HS-5 (cell line): ENCODE data around the gene PKDREJ.
"Not testable (repeated sequence)": the region's sequence is repeated elsewhere in the genome, so short reads cannot be mapped to it uniquely, and the experiment has no call there.

Experiments
- DNase-seq: peaks from one replicate; pipeline ENCODE4 v3.0.0-alpha.2; 2012; ENCODE audit warnings: low read depth

The PKDREJ gene

DNA sequence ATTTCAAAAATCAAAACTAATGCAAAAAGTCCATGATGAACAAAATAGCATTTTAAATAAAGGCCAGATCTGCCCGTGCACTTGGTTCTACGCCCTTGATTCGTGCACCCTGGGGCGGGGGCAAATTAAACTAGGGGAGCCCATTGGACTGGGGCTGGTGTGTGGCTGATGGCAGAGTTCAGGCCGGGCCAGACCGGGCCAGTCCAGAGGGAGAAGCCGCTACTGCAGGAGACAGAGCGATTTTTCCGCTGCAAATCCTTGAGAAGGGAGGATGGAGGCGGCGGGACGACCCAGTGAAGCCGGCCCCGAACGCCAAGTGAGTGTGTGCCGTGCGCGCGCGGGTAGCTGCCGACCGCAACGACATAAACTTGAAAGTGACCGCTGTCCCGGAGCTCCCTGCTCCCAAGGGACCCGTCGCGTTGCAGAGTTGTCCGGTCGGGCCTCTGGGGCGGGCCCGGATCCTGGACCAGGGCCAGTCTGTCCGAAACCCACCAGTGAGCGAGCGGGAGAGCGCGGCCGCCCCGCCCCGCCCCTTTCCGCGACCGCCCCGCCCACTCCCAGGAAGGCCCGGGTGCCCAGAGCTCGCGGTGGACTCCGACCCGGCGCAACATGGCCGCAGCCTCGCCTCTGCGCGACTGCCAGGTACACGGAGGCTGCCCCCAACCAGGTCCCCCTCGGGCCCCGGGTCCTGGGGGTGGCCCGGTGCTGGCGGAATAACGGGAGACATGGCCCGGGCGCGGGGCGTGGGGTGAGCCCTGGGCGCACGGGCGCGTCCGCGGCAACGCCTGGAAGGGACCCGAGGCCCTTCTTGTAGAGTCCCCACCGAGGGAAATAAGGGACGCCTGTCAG, 4.5 kb upstream of the PKDREJ start, which contains the start of gene TTC38:
Gene TTC38, plus strand, starts transcription at position 578 of the 849 bp plus-strand sequence. Its CDS starts 32 bp downstream, at position 610.
- DNase-seq, result peak; percentile 35

DNA sequence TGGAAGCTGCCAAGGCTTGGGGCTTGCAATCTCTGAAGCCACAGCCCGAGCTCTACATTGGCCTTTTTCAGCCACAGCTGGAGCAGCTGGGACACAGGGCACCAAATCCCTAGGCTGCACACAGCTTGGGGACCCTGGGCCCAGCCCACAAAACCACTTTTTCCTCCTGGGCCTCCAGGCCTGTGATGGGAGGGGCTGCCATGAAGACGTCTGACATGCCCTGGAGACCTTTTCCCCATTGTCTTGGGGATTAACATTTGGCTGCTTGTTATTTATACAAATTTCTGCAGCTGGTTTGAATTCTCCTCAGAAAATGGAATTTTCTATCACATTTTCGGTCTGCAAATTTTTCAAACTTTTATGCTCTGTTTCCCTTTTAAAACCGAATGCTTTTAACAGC, 2.5 kb upstream of the PKDREJ start:
- DNase-seq, result not testable (repeated sequence)

DNA sequence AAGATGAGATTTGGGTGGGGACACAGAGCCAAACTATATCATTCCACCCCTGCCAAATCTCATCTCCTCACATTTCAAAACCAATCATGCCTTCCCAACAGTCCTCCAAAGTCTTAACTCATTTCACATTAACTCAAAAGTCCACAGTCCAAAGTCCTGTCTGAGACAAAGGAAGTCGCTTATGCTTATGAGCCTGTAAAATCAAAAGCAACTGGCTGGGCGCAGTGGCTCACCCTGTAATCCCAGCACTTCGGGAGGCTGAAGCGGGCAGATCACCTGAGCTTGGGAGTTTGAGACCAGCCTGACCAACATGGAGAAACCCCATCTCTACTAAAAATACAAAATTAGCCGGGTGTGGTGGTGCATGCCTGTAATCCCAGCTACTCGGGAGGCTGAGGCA, 1.4 kb upstream of the PKDREJ start:
- not testable (repeated sequence) for DNase-seq

DNA sequence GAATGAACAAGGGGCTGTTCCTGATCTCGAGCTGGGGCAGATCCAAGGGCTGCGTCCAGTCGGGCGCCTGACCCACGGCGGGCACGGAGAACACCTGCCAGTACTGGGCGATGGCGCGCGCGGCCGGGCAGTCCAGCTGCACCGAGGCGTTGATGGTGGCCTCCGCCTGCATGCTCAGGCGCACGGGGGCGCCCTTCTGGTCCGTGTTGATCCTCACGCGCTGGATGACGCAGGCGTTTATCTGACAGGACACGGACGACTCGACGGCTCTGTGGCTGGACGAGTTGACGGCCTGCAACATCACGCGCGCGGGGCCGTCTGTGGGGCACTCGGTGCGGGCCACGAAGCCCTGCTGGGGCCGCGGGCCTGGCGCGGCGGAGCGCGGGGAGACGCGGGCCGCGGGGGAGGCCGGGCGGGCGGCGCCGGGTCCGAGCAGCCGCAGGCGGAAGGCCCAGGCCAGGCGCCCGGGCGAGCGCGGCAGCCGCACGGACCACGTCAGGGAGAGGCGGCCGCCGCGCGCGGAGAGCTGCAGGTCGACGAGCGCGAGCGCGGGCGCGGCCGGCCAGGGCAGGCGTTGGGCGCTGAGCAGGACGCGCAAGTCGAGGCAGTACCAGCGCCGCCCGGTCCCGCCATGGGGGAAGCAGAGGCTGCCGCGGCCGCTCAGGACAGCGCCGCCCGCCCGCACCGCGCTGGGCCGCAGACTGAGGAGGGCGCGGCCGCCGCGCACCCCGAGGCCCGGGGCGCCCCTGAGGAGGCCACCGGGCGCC, 511 bp downstream of the PKDREJ start:
- DNase-seq, result no peak

DNA sequence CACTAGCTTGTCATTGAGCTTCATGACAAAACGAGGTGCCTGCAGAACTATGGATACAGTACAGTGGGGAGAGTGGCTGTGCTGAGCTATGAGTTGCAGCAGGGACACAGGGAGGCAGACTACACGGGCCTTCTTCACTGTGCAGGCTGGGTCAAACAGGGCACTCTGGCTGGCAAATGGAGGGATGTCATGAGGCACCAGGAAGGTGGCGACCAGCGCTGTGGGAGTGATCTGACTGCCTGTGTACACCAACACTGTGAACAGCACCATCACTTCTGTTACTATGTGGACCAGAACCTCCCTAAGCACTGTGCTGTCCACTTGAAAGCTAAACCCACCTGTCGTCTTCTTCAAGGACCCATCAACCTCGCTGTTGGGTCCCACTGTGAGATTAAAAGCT, 3.1 kb downstream of the PKDREJ start:
- DNase-seq, result no peak

DNA sequence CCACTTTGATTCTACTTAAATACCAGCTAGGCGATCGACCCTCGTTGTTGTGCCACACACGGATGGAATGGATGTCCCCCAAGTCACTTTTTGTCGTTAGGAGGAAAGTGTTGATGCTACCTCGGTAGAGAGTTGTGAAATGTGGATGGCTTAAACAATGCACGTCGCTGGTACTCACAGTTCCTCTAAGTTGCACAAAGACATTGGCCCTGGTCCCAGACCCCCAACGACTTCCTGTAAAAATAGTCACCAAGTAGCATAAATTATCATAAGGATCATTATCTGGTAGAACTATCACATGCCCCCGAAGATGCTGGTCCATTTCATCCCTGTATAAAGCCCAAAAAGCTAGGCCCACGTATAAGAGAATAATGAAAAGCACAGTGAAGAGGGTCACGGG, 3.8 kb downstream of the PKDREJ start:
- no peak for DNase-seq

DNA sequence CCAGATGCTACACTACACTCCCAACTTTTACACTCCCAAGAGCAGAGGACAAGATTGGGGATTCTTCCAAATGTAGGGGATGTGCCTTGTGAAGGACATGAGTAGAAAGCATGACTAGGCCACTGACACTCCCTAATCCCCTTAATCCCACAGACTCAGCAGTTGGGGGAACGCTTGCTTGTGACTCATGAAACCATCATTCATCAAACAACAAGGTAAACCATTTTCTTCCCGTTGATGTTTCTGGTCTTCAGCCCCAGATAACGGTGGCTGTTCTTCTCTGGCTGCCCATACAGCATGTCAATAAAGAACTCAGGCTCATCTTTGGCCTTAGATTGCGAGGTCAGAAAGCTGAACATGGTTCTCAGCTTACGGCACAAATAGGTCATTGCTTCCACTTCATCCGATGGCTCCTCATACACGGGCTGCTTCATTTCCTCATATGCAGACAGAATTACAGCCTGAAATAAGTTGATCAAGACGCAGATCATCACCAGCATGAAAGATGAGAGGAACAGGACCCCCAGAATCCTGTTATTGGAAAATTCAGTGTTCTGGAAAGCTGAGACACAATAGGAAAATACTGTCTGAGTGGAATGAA, 6.7 kb downstream of the PKDREJ start:
- no peak for DNase-seq

DNA sequence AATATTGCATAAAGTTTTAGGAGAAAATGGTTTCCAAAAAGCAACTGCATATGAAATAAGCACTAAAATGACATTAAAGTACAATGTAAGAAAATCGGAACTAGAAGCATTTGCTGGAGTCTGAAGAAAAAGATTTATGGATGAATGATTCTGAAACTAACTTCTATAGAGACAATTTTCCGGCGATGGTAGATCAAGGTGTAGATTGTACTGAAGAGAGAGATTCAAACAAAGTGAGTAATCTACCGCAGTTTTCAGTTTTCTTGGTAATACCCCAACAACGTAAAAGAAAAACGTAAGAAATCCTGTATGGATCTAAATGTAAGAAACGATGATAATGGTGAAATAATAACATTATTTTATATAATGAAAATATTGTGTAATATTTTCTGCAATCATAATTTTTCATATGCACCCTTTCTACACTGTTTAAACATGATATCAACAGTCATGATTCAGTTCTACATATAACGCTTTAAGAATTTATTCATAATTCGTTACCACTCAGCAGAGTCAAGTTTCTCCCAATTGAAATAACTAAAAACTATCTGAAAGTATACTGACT, 11.2 kb downstream of the PKDREJ start:
- DNase-seq, result no peak

DNA sequence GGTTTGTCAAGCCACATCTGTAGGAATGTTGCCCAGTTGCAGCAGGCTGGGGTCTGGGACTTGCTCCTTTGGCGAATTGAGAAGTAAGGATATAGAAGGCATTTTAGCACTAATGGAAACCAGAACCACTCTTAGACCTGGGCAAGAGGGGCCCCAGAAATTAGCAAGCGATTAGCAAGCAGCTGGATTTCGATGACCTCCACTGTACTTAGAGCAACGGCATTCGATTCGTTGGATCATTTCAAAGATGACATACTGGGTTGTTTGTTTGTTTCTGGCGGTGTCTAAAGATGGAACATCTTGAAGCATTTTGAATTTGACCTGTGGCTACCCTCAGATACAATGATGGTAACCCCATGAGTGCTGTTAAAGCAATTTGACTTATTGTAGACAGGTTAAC, 11.9 kb downstream of the PKDREJ start:
- DNase-seq, result no peak

DNA sequence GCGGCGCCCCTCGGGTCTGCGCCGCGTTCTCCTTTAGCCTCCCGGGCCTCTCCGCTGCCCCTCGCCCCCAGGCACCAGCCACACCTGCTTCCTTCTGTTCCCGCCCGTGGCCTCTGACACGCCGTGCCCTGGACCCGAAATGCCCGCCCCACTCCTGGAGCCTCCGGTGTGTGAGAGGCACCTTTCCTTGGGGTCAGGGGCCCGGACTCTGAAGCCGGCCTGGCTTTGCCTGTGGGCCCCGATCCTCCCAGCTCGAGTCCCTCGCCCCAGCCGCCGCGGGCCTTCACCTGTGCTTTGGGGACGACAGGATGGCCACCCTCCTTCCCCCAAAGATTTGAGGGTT, 12.4 kb downstream of the PKDREJ start:
- no peak for DNase-seq

DNA sequence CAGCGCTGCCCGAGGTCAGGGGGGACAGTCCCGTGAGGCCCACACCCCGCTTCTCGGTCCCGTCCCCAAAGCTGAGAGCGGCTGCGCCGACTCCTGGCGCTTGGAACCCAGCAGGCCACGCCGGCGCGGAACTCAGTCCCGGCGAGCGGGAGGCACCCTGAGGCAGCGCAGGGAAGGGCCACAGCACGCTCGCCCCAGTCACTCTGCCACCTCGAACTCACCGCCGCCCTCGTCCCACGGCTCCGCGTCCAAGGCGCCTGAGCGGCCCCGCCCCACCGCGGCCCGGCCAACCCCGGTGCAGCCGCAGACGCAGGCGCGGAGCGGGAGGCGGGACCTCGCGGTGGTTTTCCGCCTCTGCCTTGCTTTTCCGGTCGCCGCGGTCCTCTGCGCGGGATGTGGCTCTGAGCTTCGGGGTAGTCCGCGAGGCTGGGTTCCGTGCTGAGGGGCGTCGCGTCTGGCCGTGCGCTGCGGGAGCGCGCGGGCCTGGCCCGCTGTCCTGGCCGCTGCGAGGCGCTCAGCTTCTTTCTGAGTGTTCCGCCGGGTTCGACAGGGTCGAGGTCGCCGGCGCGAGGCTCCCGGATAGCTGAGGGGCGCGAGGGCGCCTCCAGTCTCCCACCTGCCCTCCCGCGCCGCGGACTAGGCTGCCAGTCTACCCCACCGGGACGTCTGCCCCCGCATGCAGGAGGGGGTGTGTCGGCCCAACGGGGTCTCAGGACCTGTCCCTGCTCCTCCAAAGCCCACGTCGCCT, 12.9 kb downstream of the PKDREJ start, which contains the start of gene CDPF1:
Gene CDPF1, minus strand, starts transcription at position 259 of the 748 bp plus-strand sequence. CDS start 2,009 bp downstream, outside the sequence.
- DNase-seq, result peak; percentile 42

DNA sequence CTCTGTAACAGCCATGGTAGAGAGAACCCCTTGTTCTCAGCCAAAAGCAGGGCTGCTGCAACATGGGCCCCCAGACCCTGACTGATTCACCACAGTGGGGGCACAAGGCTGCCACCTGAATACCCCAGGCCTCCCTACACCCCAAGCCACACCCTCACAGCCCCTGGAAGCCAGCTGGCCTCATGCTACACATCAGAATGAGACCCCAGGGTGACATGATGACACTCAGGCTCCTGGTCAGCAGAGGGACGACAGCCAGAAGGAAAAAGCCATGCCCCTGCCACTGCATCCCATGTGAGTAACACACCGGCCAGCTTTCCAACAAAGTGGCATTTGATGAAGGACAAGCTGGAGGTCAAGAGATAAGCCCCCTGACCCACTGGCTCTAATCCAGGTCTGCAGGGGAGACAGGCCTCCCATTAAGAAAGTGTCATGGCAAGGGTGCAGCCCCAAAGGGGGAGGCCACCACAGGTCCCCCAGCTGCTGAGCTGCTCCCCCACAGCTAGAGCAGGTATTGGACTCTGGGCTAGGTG, 15.6 kb downstream of the PKDREJ start:
- DNase-seq, result no peak

DNA sequence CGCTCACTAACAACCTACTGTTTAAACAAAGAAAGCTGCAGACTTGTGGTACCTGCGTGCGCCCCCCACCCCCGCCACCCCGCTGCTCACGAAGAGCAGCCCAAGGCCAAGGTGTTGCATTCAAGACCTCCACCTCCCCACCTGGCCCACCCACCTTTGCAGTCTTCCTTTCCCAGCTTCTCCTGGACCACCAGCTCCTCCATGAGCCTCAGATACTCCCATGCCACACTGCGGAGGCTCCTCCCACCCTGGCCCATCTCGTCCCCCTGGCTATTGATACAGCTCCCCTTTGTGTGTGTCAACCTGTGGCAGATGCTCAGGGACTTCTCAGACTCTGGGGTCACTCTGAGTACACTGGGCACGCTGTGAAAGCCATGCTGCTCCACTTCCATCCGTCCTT, 17.0 kb downstream of the PKDREJ start:
- DNase-seq, result no peak

DNA sequence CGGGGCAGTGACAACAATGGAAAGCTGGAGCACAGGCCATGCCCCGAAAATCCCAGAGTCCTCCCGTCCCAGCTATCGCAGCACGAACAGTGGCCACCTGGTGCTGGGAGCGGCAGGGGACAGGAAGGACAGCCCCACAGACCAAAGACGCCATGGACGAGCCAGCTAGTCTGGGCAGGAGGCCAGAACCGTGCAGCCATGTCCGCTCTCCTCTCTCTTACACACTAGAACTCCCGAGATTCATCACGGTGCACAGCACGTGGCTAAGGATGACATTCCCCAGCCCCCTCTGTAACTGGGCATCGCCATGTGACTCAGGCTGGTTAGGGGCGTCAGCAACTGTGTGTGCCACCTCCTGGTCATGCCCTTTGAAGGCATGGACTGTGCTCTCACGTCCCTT, 17.6 kb downstream of the PKDREJ start:
- no peak for DNase-seq

DNA sequence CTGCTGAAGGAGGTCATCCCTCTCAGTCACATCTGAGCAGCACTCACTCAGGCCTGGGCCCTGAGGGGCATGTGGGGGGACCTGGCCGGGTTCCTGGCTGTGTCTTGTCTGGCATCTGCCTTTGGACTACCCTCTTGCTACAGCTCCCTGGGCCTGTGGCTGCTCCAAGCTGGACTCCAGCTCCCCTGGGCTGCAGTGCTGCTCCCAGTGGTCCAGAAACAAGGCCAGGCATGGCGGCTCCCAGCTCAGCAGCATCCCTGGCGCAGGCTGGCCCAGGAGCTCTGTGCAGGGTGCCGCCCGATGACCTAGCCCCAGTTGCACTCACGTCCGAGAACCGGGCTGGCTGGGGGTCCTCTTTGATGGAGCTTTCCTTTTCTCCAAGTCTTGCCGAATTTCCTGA, 18.4 kb downstream of the PKDREJ start:
- no peak for DNase-seq

DNA sequence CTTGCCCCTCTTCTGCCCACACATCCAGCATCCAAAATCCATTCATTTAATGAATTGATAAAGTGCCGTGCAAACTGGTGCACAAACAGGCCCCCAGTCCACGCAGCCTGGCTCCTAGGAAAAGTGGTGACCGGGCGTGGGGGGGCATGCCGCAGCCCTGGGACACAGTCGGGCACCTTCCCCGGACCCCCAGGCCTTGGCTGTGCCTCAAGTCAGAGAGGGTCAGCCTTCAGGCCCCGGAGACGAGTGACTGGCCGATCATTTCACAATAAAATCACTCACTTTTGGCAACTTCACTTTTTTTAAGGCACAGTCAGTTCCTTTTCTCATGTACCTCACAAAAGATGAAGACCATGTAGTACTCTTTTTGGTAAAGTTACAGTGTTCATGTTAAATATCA, 21.1 kb downstream of the PKDREJ start:
- DNase-seq, result no peak

DNA sequence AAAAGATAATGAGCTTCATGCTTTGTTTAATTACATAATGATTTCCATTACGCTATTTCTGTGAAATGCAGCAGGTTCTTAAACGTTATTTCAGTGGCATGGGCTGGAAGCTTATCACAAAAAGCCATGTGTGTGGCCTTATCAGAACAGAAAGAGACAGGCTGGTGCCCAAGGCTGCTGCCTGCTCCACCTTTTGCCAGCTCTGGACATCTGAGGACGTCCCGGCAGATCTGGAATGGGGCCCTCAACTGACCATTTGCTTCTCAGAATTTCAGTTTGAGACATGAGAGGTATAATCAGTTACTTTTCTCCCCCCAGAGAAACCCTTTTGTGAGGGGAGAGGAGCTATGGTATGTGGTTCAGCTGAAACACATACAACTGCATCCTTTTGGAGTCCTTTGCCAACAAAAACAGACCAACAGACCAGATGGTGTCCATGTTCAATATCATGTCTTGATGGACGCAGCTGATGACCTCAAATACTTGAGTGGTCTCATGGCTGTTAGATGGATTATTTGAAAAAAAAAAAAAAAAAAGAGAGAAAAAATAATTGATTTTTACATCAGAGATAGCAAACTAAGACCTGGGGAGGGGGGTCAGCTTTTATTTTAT, 21.6 kb downstream of the PKDREJ start:
- DNase-seq, result no peak

DNA sequence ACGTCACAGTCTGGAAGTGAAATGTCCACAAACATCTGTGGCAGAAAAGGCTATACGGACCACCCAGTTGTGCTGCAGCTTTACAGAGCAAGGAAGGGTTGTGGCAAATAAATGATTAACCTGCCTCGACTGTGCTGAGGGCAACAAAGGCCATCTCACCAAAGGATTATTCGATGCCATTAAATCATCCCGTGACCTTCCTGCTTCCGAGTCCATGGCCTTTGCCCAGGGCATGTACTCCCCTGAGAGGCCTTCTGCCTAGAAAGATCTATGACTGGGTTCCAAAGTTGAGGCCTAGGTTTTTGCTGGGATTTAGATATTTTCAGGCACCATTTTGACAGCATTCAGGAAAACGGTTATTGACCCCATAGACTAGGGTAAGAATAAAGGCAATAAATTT, 22.2 kb downstream of the PKDREJ start:
- no peak for DNase-seq

DNA sequence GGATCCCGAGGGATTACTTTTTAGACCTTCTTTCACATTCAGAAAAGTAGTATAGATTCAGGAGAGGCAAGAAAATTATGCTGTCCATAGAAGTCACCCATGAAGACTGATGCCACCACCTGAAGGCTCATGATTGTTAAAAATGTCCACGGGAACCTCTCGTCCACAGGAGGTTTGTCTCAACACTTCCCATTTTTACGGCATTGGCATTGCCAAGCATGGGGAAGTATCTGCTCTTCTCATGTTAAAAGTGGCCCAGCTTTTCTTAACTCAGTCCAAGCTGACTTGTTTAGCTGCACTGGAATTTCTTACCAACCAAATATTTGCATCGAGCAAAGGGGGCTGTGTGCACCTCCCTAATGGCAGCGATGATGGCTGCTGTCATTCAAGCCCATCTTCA, 22.6 kb downstream of the PKDREJ start:
- DNase-seq, result no peak

DNA sequence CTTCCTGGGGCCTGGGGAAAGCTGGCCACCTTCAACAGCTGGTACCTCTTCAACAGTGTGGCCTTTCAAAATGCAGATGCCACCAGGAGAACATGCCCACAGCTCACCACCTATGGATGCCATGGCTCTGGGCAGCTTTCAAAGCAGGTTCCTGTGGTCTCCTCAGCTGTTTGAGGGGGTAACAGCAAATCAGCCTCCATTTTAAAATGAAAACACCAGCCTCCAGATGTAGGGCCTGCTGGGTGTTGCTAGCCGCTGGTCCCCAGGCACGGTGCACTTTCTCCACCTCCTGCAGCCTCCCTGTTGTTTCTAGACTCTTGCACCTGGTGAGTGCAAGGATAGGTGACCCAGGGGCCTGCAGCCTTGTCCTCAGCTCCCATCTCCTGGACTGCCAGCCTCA, 23.1 kb downstream of the PKDREJ start:
- DNase-seq, result no peak
